B cell (primary cell): ENCODE measurements around the gene RET.

Experiments used
- CTCF ChIP-seq: fragments of 200-600 bp; IDR thresholded peaks from one replicate; pipeline ENCODE4 v1.8.0; 2022; ENCODE audit warnings: antibody characterized with exemption, mild to moderate bottlenecking
- EZH2 ChIP-seq: IDR thresholded peaks from 2 replicates; pipeline ENCODE4 v1.6.1; 2012; ENCODE audit warnings: borderline replicate concordance, low read depth, mild to moderate bottlenecking, moderate library complexity, low read length; ENCODE audit not compliant: insufficient read depth, poor library complexity, severe bottlenecking

GRCh38 chr10:43125881-43126731 lies 49.2 kb downstream of the RET start:
- no peak for TF ChIP-seq CTCF
- TF ChIP-seq EZH2 = no peak
